Measurements from ENCODE around the gene SLC1A5.

DNA sequence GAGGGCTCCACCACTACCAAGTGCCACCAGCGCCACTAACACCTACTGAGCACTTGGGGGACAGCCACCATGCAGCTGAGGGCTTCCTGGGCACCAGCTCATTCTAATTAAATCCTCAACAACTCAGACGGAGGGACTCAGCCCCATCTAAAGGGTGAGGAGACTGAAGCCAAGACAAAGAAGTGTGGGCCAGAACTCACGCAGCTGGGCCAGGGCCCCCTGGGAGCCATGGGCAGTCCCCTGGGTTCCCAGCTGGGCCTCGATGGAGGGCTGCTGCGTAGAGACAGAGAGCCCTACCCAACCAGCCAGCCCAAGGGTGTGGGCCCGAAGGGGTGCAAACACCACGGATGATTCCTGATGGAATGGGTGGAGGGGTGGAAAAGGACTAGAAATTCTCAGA is 58.7 kb downstream of the SLC1A5 start:
- TF ChIP-seq, protein P1, sequence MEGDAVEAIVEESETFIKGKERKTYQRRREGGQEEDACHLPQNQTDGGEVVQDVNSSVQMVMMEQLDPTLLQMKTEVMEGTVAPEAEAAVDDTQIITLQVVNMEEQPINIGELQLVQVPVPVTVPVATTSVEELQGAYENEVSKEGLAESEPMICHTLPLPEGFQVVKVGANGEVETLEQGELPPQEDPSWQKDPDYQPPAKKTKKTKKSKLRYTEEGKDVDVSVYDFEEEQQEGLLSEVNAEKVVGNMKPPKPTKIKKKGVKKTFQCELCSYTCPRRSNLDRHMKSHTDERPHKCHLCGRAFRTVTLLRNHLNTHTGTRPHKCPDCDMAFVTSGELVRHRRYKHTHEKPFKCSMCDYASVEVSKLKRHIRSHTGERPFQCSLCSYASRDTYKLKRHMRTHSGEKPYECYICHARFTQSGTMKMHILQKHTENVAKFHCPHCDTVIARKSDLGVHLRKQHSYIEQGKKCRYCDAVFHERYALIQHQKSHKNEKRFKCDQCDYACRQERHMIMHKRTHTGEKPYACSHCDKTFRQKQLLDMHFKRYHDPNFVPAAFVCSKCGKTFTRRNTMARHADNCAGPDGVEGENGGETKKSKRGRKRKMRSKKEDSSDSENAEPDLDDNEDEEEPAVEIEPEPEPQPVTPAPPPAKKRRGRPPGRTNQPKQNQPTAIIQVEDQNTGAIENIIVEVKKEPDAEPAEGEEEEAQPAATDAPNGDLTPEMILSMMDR (conservative IDR thresholded peaks at IDR 0.05) = no peak
- no peak for TF ChIP-seq ZFX (IDR thresholded peaks at IDR 0.05)
